Globus pallidus (tissue), 1 donor: ENCODE measurements around the gene RSRC1.
"Not testable (repeated sequence)": the region's sequence is repeated elsewhere in the genome, so short reads cannot be mapped to it uniquely, and the experiment has no call there.

Experiments
- DNase-seq: peaks from one replicate; pipeline ENCODE4 v3.0.0-alpha.2; 2015; ENCODE audit warnings: low spot score

RSRC1 gene

GRCh38 chr3:158109804-158110657, at the start of gene RSRC1:
TSS of gene RSRC1 (plus strand) at chr3:158110089. CDS start at chr3:158122105, 12,016 bp downstream.
- peak; percentile 83 for DNase-seq

GRCh38 chr3:158065574-158065973, 44.3 kb upstream of the RSRC1 start:
- not testable (repeated sequence) for DNase-seq

- no peak for DNase-seq
Observed at GRCh38 chr3:158072790-158073189, 37.1 kb upstream of the RSRC1 start.

GRCh38 chr3:158074591-158074990, 35.3 kb upstream of the RSRC1 start:
- no peak for DNase-seq

- DNase-seq = no peak
Observed at GRCh38 chr3:158079599-158079998, 30.3 kb upstream of the RSRC1 start.

- DNase-seq = no peak
Observed at GRCh38 chr3:158084651-158085050, 25.2 kb upstream of the RSRC1 start.

GRCh38 chr3:158085358-158085757, 24.5 kb upstream of the RSRC1 start:
- no peak for DNase-seq

- no peak for DNase-seq
Observed at GRCh38 chr3:158085931-158086330, 24.0 kb upstream of the RSRC1 start.

GRCh38 chr3:158086361-158086760, 23.5 kb upstream of the RSRC1 start:
- DNase-seq = no peak

- DNase-seq = no peak
Observed at GRCh38 chr3:158086776-158087175, 23.1 kb upstream of the RSRC1 start.

GRCh38 chr3:158091531-158091930, 18.4 kb upstream of the RSRC1 start:
- DNase-seq = no peak

- no peak for DNase-seq
Observed at GRCh38 chr3:158093526-158093925, 16.4 kb upstream of the RSRC1 start.

- no peak for DNase-seq
Observed at GRCh38 chr3:158094235-158095110, 15.4 kb upstream of the RSRC1 start.

- DNase-seq = no peak
Observed at GRCh38 chr3:158095111-158095813, 14.6 kb upstream of the RSRC1 start.

- no peak for DNase-seq
Observed at GRCh38 chr3:158095814-158096704, 13.8 kb upstream of the RSRC1 start.

- no peak for DNase-seq
Observed at GRCh38 chr3:158097081-158097592, 12.8 kb upstream of the RSRC1 start.

GRCh38 chr3:158097593-158098308, 12.1 kb upstream of the RSRC1 start:
- DNase-seq = no peak

GRCh38 chr3:158098309-158098639, 11.6 kb upstream of the RSRC1 start:
- no peak for DNase-seq

GRCh38 chr3:158098834-158099424, 11.0 kb upstream of the RSRC1 start:
- no peak for DNase-seq

GRCh38 chr3:158100681-158101080, 9.2 kb upstream of the RSRC1 start:
- DNase-seq = no peak
